ENCODE results near the gene POU3F3.
A peak's percentile ranks its signal among the peaks of the same experiment; 100 is the strongest.

POU3F3 gene

GRCh38 chr2:104846786-104847585 is 6.9 kb upstream of the POU3F3 start:
- no peak for DNase-seq (ENCODE audit: low spot score)

DNA sequence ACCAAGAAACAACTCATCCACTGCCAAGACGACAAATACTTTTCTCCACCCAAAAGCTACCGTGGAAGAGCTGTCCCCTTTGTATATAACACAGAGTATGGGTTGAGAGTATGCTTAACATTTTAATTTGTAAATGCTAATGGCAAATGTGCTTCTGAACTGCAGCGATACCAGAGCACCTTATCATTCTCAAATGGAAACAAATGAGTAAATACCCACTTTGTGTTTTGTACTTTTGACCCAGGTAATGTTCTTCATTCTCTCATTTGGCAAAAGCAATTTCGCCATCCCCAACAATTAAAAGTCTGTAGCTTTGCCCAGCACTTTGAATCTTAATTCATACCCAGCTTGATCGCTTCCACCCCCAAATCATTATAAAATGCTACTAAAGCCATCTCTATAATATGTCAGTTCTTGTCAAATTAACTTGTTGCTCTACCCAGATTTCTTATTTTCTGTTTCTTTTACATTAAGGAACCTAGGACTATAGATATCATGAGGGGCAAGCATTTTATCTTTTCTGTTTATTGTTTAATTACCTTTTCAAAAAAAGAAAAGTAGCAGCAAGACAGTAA is 6.2 kb upstream of the POU3F3 start:
- DNase-seq (ENCODE audit: low spot score) = no peak

DNA sequence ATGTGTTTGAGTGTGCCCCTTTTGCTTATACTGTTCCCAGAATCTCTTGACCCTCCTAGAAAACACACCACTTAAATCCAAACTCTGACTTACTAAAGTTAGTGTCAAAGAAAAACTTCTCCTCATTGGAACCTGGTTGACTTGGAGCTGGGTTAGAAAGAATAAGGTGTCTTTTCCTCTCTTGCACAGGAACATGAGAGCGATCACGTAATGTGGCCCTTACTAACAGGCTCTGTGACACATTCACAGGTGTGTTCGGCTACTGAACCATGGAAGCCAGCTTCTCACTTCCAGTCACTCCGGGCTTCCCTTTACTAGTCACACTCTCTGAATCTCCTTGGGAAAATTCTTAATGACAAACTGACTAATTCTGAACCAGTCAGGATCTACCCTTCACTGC is 5.4 kb upstream of the POU3F3 start:
- DNase-seq (ENCODE audit: low spot score) = no peak

- no peak for DNase-seq (ENCODE audit: low spot score)
Measured at GRCh38 chr2:104849101-104849500, 4.8 kb upstream of the POU3F3 start.

- peak; percentile 42 for DNase-seq (ENCODE audit: low spot score)
Measured at GRCh38 chr2:104849618-104850141, 4.2 kb upstream of the POU3F3 start.

DNA sequence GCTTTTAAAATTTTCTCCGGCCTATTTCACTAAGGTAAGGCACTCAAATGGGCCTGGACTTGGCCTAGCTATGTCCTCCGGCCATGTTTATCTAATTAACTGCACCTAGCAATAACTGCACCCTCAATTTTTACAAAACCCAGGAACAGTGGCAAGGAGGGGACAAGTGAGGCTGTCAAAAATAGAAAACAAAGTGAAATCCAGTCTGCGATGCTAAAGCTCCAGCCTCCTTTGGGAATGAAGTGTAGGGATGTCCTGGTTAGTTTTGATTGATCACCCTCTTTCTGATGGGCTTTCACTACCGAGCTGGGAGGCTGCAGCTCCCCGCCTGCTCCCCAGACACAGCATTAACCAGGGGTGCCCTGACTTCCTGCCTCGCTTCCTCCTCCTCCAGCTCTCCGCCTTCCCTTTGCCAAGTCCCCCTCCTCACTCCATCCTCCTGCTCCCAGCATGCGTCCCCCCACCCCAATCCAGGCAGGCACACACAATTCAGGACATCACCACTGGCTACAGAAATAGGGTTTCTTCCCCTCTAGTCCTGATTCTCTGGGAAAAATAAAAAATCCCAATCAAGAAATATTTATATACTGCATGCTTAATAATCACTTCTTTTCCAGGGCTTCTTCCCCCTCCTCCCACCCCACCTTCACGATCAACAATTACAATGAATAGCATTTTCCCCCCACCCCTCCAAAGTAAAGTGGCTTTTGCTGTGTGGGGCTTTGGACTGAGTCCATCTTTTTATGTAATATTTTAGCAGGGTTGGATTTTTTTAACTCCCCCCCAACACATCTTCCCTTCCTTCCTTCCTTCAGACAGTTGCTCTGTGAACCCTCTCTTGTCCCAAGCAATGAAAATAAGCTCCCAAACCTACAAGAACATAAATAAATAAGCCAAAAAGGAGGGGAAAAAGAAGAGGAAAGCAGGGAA is 3.3 kb upstream of the POU3F3 start:
- DNase-seq (ENCODE audit: low spot score) = no peak

DNA sequence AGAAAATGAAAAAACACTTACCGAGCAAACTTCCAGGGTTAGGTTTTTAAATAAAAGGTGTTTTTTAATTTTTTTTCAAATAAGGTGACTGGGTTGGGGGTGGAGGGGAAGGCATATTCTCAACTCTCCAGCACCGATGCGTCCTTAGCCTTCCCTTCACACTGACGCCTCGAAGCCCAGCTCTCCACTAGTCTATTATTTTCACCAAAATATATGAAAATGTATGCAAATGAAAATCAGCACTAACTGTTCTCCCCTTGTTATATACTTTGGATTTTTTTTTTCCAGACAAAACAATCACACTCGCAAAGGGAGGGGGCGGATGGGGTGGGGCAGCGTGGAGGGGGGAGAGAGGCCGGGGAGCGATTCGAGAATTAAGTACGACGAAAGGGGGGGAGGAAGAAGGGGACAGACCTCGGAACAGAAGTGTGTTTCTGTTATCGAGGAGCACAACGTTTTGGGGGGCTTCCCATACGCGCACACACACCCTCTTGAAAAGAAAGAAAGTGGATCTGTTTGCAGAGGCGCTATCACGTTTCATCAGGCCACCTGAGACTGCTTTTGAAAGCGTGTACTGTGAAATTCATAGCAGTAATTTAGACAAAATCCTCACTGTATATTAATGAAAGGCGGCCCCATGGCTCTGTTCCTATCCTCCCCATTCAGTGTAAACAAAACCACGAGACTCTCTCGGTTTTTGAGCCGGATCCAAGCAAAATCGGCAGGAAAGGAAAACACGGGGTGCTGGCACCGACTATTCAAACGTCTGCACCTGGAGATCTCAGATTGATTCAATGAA is 2.4 kb upstream of the POU3F3 start:
- DNase-seq (ENCODE audit: low spot score) = no peak

- DNase-seq (ENCODE audit: low spot score) = no peak
Measured at GRCh38 chr2:104852090-104852666, 1.7 kb upstream of the POU3F3 start.

GRCh38 chr2:104854498-104855220 is 744 bp downstream of the POU3F3 start:
- no peak for DNase-seq (ENCODE audit: low spot score)

DNA sequence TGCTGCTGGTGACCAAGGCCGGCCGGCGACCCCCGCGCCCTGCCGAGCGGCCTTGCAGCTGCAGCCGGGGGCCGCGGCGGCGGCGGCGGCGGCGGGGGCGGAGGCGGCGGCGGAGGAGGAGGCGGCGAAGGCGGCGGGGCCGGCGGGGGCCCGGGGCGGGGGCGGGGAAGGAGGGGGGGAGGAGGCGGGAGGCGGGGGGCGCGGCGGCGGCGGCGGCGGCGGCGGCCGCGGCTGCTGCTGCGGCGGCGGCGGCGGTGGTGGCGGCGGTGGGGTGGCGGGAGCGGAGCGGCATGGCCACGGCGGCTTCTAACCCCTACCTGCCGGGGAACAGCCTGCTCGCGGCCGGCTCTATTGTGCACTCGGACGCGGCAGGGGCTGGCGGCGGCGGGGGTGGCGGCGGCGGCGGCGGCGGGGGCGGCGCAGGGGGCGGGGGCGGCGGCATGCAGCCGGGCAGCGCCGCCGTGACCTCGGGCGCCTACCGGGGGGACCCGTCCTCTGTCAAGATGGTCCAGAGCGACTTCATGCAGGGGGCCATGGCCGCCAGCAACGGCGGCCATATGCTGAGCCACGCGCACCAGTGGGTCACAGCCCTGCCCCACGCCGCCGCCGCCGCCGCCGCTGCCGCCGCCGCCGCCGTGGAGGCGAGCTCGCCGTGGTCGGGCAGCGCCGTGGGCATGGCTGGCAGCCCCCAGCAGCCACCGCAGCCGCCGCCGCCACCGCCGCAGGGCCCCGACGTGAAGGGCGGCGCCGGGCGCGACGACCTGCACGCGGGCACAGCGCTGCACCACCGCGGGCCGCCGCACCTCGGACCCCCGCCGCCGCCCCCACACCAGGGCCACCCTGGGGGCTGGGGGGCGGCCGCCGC is 1.5 kb downstream of the POU3F3 start:
- DNase-seq (ENCODE audit: low spot score) = no peak

- DNase-seq (ENCODE audit: low spot score) = no peak
Measured at GRCh38 chr2:104856086-104856972, 2.4 kb downstream of the POU3F3 start.

DNA sequence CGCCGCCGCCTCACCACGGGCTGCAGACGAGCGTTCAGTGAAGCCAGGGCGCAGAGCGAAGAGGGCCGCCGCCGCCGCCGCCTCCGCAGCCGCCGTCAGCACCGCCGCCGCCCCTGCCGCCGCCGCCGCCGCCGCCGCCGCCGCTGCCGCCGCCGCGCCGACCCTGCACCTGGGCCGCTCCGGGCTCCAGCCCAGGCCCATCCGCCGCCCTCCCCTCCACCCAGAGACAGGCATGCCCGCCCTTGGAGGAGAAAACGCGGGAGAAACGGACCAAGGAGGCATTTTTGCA is 3.0 kb downstream of the POU3F3 start:
- no peak for DNase-seq (ENCODE audit: low spot score)

GRCh38 chr2:104857262-104858005 is 3.5 kb downstream of the POU3F3 start:
- DNase-seq (ENCODE audit: low spot score) = no peak

DNA sequence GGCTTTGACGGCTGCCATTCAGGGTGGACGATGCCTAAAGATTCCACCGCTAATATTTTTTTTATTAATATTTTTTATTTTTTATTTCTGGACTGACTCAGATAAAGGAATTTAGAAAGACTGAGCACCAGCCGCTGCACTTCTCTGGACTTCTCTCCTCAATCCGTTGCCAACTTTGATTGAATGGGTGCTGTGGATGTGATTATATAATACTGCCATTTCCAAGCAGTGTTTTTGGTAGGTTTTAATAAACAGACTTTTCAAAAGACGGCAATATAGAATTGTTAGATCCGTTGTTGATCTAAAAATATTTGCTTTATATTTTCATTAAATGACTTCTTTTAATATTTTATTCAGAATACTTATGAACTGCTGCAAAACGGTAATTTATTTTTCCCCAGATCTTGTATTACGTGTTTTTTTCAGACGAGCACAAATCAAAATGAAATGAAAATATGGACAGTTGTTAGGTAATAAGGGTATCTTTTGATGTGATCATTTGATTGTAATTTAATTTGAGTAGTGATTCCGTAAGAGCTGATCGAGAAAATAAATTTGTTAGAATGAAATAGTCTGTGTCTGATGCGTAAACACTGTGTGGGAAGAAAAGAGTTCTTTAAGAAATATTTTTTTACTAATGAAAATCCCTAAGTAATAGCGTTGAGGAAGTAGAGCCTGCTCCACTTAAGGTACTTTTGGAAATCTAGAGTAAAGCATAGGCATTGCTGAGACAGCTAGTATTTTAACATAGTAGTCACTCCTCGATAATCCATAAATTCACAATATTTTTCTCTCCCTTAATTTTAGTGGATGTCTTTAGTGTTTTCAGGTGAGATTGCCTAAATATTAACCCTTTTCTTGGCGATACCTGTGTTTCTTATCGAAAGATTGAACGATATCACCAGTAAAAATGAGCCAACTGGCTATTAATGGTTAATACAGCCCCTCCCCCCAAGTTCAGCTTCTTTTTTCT is 4.4 kb downstream of the POU3F3 start:
- DNase-seq (ENCODE audit: low spot score) = no peak

- no peak for DNase-seq (ENCODE audit: low spot score)
Measured at GRCh38 chr2:104859291-104859765, 5.4 kb downstream of the POU3F3 start.

DNA sequence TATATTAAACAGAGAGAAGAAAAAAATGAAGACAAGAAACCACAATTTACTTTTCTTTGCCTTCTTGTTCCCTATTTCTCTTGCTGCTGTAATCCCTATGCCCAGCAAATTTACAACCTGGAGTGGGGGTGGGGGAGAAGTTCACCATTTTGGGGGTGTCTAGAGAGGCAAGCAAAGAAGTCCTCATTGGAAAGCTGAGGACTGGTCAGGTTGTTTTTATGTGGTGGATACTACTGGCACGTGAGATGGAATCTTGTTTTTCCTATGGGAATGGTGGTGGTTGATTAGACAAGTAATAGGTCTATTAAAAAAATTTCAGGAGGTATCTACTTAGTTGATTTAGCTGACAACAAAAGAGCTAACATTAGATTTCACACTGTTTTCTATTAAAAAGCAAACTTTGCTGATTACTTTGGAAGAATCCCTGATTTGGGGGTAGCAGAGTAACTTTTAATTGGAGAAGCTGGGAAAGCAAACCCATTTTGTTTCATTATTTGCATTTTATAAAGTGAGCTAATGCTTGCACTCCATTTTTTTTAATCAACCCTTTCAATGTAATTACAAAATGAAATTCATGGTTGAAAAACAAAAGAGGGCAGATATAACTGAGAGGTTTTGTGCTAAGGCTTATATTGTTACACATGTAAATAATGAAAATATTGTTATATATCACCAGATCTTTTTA is 6.0 kb downstream of the POU3F3 start:
- DNase-seq (ENCODE audit: low spot score) = no peak
